HepG2 (cell line): Measurements from ENCODE around the gene PRDX5. TPM values are rescaled to one million over a fixed set of nuclear protein-coding genes. Genes with fewer than 3 reads are reported as not detected.

Source experiments
- AGO1 ChIP-seq: fragments of 200-400 bp; formaldehyde crosslinking; IDR thresholded peaks from 2 replicates; pipeline ENCODE4 v1.6.1; 2017; ENCODE audit warnings: mild to moderate bottlenecking, low read depth, low read length, moderate library complexity; ENCODE audit not compliant: poor library complexity, severe bottlenecking
- ATF6 ChIP-seq: sonication (generic); formaldehyde crosslinking; conservative IDR thresholded peaks from 2 replicates; pipeline ENCODE4 v1.4.0; 2020; ENCODE audit warnings: missing genetic modification reagents
- ATF7 ChIP-seq, 2 experiments: fragments of 450-650 bp in 1 of 2; sonication (generic) in 1 of 2; formaldehyde crosslinking in 1 of 2; IDR thresholded peaks; 2 replicates each; pipeline versions ENCODE4 v1.4.0 to v1.6.1; 2016 to 2020; ENCODE audit warnings: antibody characterized with exemption in 1 of 2, mild to moderate bottlenecking in 1 of 2, missing genetic modification reagents in 1 of 2
- GMEB1 ChIP-seq: sonication (generic); formaldehyde crosslinking; IDR thresholded peaks from 2 replicates; pipeline ENCODE4 v1.5.1; 2020; ENCODE audit warnings: missing genetic modification reagents, mild to moderate bottlenecking, borderline replicate concordance
- NFAT5 ChIP-seq: sonication (generic); formaldehyde crosslinking; IDR thresholded peaks from 2 replicates; pipeline ENCODE4 v1.4.0; 2020; ENCODE audit warnings: missing genetic modification reagents
- NR2C2 ChIP-seq: sonication (generic); formaldehyde crosslinking; IDR thresholded peaks from 2 replicates; pipeline ENCODE4 v1.4.0; 2020; ENCODE audit warnings: missing genetic modification reagents, mild to moderate bottlenecking, moderate library complexity, borderline replicate concordance
- PRDM4 ChIP-seq: sonication (generic); formaldehyde crosslinking; IDR thresholded peaks from 2 replicates; pipeline ENCODE4 v1.9.0; 2021; ENCODE audit warnings: missing genetic modification reagents, borderline replicate concordance
- SMAD3 ChIP-seq: sonication (generic); formaldehyde crosslinking; IDR thresholded peaks from 2 replicates; pipeline ENCODE4 v1.4.0; 2020; ENCODE audit warnings: missing genetic modification reagents
- STAT6 ChIP-seq: sonication (generic); formaldehyde crosslinking; IDR thresholded peaks from 2 replicates; pipeline ENCODE4 v1.4.0; 2020; ENCODE audit warnings: missing genetic modification reagents, mild to moderate bottlenecking, borderline replicate concordance
- U2AF2 ChIP-seq: fragments of 200-400 bp; formaldehyde crosslinking; IDR thresholded peaks from 2 replicates; pipeline ENCODE4 v1.6.1; 2017; ENCODE audit warnings: low read depth, mild to moderate bottlenecking, low read length
- ZBTB21 ChIP-seq: sonication (generic); formaldehyde crosslinking; IDR thresholded peaks from 2 replicates; pipeline ENCODE4 v1.4.0; 2020; ENCODE audit warnings: missing genetic modification reagents
- ZNF121 ChIP-seq: sonication (generic); formaldehyde crosslinking; IDR thresholded peaks from 2 replicates; pipeline ENCODE4 v1.5.0; 2020; ENCODE audit warnings: mild to moderate bottlenecking, missing genetic modification reagents
- ZNF737 ChIP-seq: sonication (generic); formaldehyde crosslinking; IDR thresholded peaks from 2 replicates; pipeline ENCODE4 v1.5.0; 2020; ENCODE audit warnings: missing genetic modification reagents, mild to moderate bottlenecking, borderline replicate concordance
- polyA plus RNA-seq, 8 experiments: library from polyadenylated mRNA; depleted of rRNA in 3 of 8; stranded (reverse) in 7 of 8; unstranded in 1 of 8; fragments of >200 nt; fragmentation: Illumina TruSeq in 4 of 8; extraction: Trizol in 4 of 8; gene quantifications; 2 replicates each; pipeline versions ENCODE4 v1.2.1 to v1.2.3, GENCODE V29; 2011 to 2016; ENCODE audit warnings: low read depth in 4 of 8, missing spikeins in 1 of 8, mixed read lengths in 1 of 8; ENCODE audit not compliant: insufficient read depth in 1 of 8
- total RNA-seq, 5 experiments: library from RNA; depleted of rRNA; stranded (reverse); fragments of >200 nt; fragmentation: Illumina TruSeq; extraction: Trizol; gene quantifications; 2 replicates each; pipeline ENCODE4 v1.2.3, GENCODE V29; 2016; ENCODE audit warnings: low read depth in 1 of 5

The PRDX5 gene
- total and polyA plus RNA-seq, 2 of the 13 experiments (the other 11 are each of a cell fraction or from before 2014, with no cell fraction given), result 215 to 311 TPM

- TF ChIP-seq ATF6 (CRISPR knock-in tag) (no peak), ZNF737 (CRISPR knock-in tag) (no peak), NFAT5 (CRISPR knock-in tag) (no peak), GMEB1 (peak; percentile 79; the same call in 1 of the 2 replicates), AGO1 (peak; percentile 70), ATF7 (IDR thresholded peaks at IDR 0.05) (no peak), ATF7 (CRISPR knock-in tag; IDR thresholded peaks at IDR 0.05) (no peak), ZNF121 (CRISPR knock-in tag) (no peak), ZBTB21 (CRISPR knock-in tag) (0 out of 2 replicates have a peak, but pooled peaks have one; percentile 49), NR2C2 (CRISPR knock-in tag) (peak; percentile 86), SMAD3 (peak; percentile 33; the same call in 1 of the 2 replicates), PRDM4 (no peak), U2AF2 (0 out of 2 replicates have a peak, but pooled peaks have one; percentile 2), STAT6 (CRISPR knock-in tag) (peak; percentile 24; the same call in 1 of the 2 replicates)
These were observed 478 bp upstream of the PRDX5 start, which contains the start of gene TRMT112 (continued) for GRCh38 chr11:64317325-64317960.
